ENCODE results near the gene NCBP3.

DNA sequence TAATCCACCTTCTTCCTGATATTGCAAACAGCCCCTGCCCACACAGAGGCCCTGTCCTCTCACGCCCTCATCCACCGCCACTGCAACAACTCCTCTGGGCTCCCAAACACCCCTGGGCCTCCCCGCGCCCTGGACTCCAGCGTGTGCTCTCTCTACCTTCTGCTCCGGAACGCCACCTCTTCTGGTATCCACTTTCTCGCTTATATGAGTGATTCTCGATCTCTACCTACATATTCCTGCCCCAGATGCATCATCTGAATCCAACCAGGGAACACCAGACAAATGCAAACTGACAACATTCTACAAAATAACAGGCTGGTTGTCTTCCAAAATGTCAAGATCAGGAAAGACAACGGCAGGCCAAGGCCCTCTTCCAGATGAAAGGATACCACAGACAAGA is 27.8 kb upstream of the NCBP3 start:
- TF ChIP-seq EZH2phosphoT487 (IDR thresholded peaks at IDR 0.05; ENCODE audit: borderline replicate concordance, low read depth, low read length) (no peak), CTCF (conservative IDR thresholded peaks at IDR 0.05; ENCODE audit: low read length) (no peak)
